ENCODE data around the gene TSPAN18. TPM values are rescaled to one million over a fixed set of nuclear protein-coding genes. Genes with fewer than 3 reads are reported as not detected.

Gene TSPAN18
- total RNA-seq, 2 experiments from 2014 or later: 0.52 to 1.2 TPM

DNA sequence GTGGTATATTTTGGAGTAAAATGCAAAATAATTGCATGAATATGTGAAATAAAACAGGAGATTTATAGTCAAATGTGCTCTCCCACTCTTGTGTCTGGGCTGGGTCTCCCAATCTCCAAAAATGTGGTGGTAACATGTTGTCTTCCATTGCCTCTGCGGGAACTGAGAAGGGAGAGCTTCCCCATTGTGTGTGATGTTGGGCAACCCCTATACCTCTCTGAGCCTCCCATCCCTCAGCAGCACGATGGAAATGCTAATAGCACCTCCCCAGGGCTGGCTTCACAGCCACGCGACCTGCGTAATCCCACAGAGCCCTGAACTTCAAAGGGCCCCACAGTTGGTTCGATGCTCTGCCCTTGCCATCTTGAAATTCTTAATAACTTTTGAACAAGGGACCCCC is 151.9 kb downstream of the TSPAN18 start:
- H3K27ac Mint-ChIP-seq: no peak overlapping the region
- no peaks in the 10 kb centered on the region for H3K36me3 Mint-ChIP-seq
- H3K4me3 Mint-ChIP-seq: no peak overlapping the region
- DNase-seq: no peak
- H3K9me3 Mint-ChIP-seq: no peaks in the 10 kb centered on the region
- H3K4me1 Mint-ChIP-seq: no peaks in the 10 kb centered on the region
- no peaks in the 10 kb centered on the region for H3K27me3 Mint-ChIP-seq

DNA sequence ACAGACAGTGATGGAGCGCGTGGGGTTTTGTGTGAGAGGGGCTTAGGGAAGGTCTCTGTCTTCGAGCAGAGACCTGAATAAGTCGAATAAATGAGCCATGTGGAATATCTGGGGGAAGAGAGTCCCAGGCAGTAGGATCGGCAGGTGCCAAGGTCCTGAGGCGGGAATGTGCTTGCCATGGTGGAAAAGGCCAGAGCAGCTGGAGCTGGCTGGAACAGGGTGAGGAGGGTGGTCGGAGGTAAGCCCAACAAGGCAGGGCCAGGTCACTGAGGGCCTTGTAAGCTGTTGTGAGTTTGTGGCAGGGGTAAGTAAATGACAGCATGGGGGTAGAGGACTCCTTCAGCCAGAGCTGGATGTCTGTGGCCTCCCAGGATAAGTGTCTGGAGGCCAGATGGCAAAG is 152.7 kb downstream of the TSPAN18 start:
- Mint-ChIP-seq H3K4me1 (no peaks in the 10 kb centered on the region), H3K4me3 (no peak overlapping the region), H3K27me3 (no peaks in the 10 kb centered on the region), H3K27ac (no peak overlapping the region), H3K9me3 (no peaks in the 10 kb centered on the region), H3K36me3 (no peaks in the 10 kb centered on the region)
- no peak for DNase-seq

DNA sequence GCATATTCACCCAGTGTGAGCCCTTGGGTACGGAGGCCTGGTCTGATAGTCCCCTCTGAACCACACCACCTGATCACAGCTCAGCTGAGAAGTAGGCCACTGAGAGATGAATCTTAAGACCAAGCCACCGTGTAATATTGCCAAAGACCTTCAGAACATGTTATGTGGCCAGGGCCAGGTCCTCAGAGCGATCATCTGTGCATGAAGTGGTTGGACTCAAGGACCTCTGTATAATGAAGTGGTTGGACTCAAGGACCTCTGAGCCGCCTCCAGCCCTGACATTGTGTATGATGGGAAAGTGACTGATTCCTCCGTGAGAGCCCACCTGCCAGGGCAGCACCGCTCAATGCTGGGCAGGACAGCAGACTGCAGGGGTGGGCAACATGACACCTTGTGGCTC is 153.7 kb downstream of the TSPAN18 start:
- Mint-ChIP-seq H3K27me3 (no peaks in the 10 kb centered on the region), H3K27ac (no peak overlapping the region), H3K4me1 (no peaks in the 10 kb centered on the region), H3K9me3 (no peaks in the 10 kb centered on the region), H3K4me3 (no peak overlapping the region), H3K36me3 (no peaks in the 10 kb centered on the region)
- no peak for DNase-seq

DNA sequence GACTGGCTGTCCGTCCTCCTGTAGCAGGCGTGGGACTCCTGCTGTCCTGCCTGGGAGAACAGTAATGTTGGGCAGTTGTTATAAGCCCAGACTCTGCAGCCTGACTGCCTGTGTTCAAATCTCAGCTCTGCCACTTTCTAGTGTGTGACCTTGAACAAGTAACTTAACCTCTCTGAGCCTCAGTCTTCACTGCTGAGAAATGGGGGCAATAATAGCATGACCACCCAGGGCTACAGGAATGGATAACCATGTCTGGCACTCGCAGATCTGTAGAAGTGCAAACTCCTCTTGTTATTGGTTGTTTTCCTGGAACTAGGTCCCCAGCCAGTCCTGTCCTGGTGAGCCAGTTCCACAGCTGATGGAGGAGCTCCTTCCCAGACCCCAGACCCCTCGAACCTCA is 154.2 kb downstream of the TSPAN18 start:
- Mint-ChIP-seq H3K4me1 (no peaks in the 10 kb centered on the region), H3K27ac (no peak overlapping the region), H3K36me3 (no peaks in the 10 kb centered on the region), H3K4me3 (no peak overlapping the region), H3K9me3 (no peaks in the 10 kb centered on the region), H3K27me3 (no peaks in the 10 kb centered on the region)
- DNase-seq: no peak

DNA sequence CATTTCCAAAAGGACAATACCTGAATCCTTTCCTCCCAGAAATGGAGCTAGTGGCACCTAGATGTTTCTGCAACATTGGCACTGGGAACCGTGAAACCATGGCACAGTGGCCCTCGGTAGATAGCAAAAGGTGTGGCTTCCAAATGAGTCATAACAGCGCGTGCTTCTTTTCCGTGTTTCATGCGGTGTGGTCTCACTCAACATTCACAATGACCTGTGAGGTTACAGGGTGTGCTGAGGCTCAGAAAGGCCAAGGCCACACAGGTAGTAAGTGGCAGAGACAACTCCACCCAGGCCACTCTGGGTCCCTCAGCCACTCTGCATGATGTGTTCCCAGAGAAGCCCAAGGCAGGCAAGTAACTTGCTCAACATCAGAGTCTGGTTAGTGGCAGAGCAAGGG is 156.5 kb downstream of the TSPAN18 start:
- no peak for DNase-seq
- Mint-ChIP-seq H3K4me1 (peaks cover 2% of the 10 kb centered on the region), H3K27me3 (no peaks in the 10 kb centered on the region), H3K27ac (no peak overlapping the region), H3K9me3 (no peaks in the 10 kb centered on the region), H3K36me3 (no peaks in the 10 kb centered on the region), H3K4me3 (no peak overlapping the region)

DNA sequence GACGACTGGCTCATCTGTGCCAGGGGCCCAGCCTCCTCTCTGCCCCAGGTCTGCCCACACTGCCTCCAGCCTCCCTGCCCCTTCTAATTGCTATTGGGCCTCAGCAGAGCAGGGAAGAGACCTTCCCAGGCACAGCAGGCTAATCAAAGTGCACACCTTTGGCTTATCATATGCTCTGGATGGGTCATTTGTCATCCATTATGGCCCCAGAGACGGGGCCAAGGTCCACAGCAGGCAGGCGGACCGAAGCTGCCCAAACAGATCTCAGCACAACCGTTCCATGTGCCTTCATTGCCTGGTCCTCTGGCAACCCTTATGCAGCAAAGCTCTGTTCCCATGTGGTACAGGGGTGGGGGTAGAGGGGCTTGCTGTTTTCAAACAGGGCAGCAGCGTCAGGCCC is 157.3 kb downstream of the TSPAN18 start:
- Mint-ChIP-seq H3K36me3 (no peaks in the 10 kb centered on the region), H3K27ac (no peak overlapping the region)

DNA sequence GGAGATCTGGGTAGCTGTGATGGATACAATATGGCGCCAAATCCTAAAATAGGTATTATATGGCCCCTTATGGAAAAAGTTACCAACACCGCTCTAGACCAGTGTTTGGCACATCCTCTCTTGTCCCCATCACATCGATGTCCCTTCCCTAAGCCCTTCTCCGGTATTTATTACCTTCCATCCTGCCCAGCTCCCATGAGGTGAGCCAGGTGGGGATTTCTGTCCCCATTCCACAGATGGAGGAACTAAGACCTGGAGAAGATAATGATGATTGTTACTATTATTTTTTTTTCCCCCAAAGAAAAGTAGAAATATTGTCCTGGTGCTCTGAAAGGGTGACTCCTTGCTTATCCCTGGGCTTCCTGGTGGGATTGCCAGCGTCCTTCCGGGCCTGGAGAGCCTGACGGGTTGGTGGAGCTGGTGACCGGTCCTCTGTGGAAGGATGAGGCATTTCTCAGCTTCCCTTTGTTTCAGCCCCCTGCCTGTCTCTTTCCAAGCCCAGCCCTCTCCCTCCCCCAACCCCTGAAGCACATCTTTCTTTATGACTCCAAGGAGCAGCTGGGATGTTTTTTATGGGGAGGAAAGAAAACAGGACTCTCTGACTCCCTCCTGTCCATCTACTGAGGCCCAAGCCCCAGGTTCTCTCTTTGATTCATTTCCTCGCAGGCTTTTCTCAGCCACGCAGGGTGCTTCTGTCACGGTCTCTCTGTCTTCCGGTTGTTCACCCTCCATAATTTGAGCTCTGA is 158.5 kb downstream of the TSPAN18 start:
- Mint-ChIP-seq H3K36me3 (no peaks in the 10 kb centered on the region), H3K27ac (no peak overlapping the region), H3K4me1 (peaks cover 2% of the 10 kb centered on the region), H3K9me3 (no peaks in the 10 kb centered on the region), H3K27me3 (peaks cover 3% of the 10 kb centered on the region), H3K4me3 (no peak overlapping the region)
- no peak for DNase-seq

More for the DNA sequence above, 157.3 kb downstream of the TSPAN18 start:
- DNase-seq: no peak
- H3K27me3 Mint-ChIP-seq: peaks cover 3% of the 10 kb centered on the region
- H3K4me1 Mint-ChIP-seq: peaks cover 2% of the 10 kb centered on the region
- H3K4me3 Mint-ChIP-seq: no peak overlapping the region
- no peaks in the 10 kb centered on the region for H3K9me3 Mint-ChIP-seq

DNA sequence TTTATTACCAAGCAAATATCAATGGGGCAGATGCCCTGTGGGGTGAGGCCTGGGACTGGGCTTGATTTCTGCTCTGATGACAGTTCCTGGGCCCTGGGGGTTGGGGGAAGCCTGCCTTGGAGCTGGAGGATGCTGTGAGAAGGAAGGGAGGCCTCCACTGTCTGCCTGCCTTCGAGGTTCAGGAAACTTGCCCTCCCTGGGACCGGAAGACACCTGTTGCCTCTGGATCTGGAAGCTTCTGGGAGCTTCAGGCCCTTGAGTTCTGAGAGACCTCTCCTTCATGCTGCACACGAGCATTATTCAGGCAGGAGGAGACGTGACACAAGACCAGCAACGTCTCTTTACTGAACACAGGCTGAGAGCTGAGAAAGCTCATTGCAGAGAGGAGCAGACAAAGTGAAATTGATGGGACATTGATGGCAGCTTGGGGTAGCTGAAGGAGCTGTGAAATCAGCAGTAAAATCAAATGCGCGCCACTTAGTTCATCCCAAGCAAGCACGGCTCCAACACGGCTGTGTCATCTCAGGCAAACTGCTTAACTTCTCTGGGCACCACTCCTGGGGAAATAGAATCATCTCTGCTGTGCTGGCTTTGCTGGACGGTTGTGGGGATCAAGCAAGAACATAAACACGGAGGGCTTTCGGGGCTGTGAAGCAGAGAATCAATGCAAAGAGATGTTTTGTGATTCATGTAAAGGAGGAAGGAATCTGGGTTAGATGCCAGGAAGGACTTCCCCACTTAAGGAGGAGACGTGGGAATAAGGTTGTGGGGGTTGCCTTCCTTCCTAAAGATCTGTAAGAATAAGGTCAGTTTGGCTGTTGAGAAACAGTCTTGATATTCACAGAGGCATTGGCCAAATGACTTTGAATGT is 159.4 kb downstream of the TSPAN18 start:
- no peaks in the 10 kb centered on the region for H3K36me3 Mint-ChIP-seq
- no peak overlapping the region for H3K4me3 Mint-ChIP-seq
- peaks cover 2% of the 10 kb centered on the region for H3K4me1 Mint-ChIP-seq
- peaks cover 3% of the 10 kb centered on the region for H3K27me3 Mint-ChIP-seq
- H3K9me3 Mint-ChIP-seq: no peaks in the 10 kb centered on the region
- no peak for DNase-seq
- no peak overlapping the region for H3K27ac Mint-ChIP-seq

DNA sequence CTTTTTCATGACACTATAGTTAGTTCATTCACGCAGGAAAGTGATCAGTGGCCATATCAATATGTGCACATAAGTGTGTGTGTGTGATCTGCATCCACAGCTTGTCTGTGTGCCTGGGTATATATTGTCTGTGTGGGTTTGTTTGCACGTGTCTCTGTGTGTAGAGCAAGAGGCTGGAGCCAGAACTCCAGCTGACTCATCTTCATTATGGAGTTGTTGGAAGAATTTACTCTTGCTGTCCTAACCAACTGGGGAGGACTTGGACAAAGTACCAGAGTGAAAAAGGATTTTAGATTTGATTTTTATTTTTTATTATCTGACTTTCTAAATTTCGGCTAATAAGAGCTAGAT is 160.0 kb downstream of the TSPAN18 start:
- Mint-ChIP-seq H3K27me3 (peaks cover 3% of the 10 kb centered on the region), H3K36me3 (no peaks in the 10 kb centered on the region), H3K9me3 (no peaks in the 10 kb centered on the region), H3K27ac (no peak overlapping the region), H3K4me3 (no peak overlapping the region), H3K4me1 (peaks cover 2% of the 10 kb centered on the region)
- DNase-seq: no peak

DNA sequence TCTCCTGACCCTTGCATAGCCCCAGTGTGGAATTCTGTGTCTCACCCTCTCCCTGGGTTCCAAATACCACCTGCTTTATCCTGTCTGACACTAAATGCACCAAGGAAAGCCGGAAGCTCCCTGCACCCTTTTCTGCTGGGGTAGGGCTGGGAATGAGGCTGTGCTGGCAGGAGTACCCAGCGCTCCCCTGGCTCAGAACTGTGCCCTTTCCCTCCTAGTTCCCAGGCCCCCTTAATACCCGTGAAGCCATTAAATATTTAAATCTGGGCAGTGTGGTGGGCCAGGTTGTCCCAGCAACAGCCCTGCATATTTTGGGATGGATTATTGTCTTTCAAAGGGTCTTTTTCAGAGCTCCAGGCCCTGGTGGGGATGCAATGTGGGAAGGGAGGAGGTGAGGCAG is 160.9 kb downstream of the TSPAN18 start:
- Mint-ChIP-seq H3K36me3 (no peaks in the 10 kb centered on the region), H3K4me3 (no peak overlapping the region), H3K9me3 (no peaks in the 10 kb centered on the region), H3K4me1 (peaks cover 2% of the 10 kb centered on the region), H3K27ac (no peak overlapping the region), H3K27me3 (peaks cover 3% of the 10 kb centered on the region)
- DNase-seq: no peak

DNA sequence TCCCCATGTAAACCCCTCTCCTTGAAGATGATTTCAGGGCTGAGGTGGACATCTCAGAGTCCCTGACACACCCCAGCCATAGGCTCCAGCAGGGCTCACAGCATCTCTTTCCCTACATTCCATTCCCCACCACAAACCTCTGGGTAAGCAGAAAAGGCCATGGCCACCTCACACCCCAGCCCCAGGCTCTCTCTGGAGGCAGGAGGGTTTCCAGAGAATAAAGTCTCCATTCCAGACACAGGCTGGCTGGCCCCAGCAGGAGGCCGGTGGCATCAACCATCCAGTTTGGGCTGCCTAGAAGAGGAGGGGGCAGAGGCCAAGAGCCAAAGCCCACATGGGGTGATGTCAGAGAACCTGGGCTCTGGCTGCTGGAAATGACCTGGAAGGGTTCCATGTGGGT is 162.5 kb downstream of the TSPAN18 start:
- Mint-ChIP-seq H3K27me3 (peaks cover 3% of the 10 kb centered on the region), H3K36me3 (no peaks in the 10 kb centered on the region), H3K9me3 (no peaks in the 10 kb centered on the region), H3K4me1 (peaks cover 2% of the 10 kb centered on the region), H3K4me3 (no peak overlapping the region), H3K27ac (no peak overlapping the region)
- DNase-seq: no peak

DNA sequence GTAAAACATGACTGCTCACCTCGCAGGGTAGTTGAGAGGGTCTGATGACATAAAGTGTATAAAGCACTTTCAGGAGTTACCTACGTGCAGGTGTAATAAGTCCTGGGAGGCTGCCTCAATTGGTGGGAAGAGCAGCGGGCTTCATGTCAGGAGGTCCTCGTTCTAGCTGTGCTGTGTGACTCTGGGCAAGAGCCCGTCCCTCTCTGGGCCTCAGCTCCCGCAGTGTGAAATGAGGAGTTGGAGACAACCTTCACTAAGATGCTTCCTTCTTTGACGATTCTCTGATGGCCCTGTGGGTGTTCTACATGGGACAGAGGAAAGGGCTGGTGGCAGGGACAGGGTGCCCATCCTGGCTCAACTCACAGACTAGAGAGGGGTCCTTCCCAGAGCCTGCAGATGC is 166.1 kb downstream of the TSPAN18 start:
- no peak overlapping the region for H3K4me3 Mint-ChIP-seq
- no peak for DNase-seq
- H3K27me3 Mint-ChIP-seq: peaks cover 3% of the 10 kb centered on the region
- H3K9me3 Mint-ChIP-seq: no peaks in the 10 kb centered on the region
- no peaks in the 10 kb centered on the region for H3K4me1 Mint-ChIP-seq
- peaks cover 1% of the 10 kb centered on the region for H3K36me3 Mint-ChIP-seq
- no peak overlapping the region for H3K27ac Mint-ChIP-seq

DNA sequence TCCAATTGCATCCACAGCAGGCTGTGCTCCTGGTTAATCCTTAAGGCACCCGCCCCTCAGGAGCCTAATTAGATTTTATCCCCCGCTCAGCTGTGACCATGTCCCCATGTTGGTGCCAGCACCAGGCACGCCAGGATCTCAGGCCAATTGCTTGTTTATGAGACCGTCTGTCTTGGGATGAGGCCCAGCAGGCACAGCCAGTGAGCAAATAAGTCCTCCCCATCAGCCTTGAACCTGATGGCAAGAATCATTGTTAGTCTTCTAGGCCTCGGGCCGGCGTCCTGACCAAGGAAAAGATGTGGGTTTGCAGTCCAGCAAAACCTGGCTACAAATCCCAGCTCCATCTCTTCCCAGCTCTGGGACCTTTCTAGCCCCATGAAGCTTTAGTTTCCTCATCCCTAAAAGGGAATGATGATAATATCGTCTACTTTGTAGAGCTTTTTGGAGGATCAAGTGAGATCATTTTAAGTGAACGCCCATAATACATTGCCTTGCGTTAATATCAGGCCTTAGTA is 166.6 kb downstream of the TSPAN18 start:
- Mint-ChIP-seq H3K27ac (no peak overlapping the region), H3K4me3 (no peak overlapping the region), H3K27me3 (peaks cover 3% of the 10 kb centered on the region), H3K9me3 (no peaks in the 10 kb centered on the region), H3K36me3 (peaks cover 2% of the 10 kb centered on the region), H3K4me1 (no peaks in the 10 kb centered on the region)
- no peak for DNase-seq

DNA sequence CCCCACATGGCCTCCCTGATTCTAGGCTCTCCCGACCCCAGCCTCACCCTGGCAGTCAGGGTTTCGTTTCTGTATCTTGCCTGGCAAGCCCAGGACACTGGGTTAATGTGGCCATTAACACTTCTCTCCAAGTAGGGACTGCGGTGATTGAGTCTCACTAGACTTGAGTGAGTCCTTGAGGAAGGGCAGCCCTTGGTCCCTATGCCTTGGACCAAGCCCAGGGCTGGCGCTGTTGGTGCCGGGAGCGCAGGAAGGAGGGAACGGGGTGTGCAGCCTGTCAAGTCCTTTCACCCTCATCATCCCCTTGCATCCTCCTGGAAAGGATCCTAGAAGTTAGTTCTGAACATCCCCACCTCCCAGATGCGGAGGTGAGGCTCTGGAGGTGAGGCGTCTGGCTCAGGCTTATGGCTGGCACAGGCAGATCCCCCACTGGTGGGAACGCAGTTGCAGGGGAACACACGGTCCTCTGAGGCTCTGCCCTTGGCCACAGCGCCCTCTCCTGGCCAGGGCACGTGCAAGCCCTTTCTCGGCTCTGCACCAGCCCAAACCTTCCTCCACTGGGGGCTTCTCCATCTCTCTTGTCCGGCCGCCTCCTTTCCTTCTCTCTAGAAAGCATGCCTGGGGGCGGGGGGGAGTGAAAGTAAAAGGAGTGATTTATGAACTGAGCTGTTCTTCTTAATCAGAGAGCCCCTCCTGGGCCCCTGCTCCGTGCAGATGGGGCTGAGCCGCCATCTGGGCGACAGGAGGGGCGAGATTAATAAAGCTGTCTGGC is 167.3 kb downstream of the TSPAN18 start:
- Mint-ChIP-seq H3K27me3 (peaks cover under 1% of the 10 kb centered on the region), H3K4me3 (no peak overlapping the region), H3K9me3 (no peaks in the 10 kb centered on the region), H3K36me3 (peaks cover 2% of the 10 kb centered on the region), H3K4me1 (no peaks in the 10 kb centered on the region), H3K27ac (no peak overlapping the region)
- DNase-seq: peak; percentile 62

DNA sequence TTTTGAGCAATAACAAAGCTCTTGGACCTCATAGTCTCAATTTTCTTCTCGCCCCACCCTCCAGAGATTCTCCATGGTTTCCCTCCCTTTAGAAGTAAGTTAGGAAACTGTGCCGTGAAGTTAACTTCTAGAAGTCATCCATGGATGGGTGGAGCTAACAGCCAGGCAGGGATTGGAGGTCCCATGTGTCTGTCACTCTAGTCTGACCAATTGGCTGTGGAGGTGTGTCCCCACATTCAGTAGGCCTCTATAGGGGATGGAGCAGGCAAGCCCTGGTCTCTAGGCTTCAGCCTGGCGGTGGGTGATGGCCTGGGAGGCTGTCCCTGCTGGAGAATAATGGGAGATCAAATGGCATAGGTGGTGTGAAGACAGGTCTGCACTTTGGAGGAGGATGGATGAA is 173.2 kb downstream of the TSPAN18 start:
- Mint-ChIP-seq H3K4me3 (no peak overlapping the region), H3K27me3 (no peaks in the 10 kb centered on the region)
- DNase-seq: peak; percentile 26

More for the DNA sequence above, 173.2 kb downstream of the TSPAN18 start:
- no peaks in the 10 kb centered on the region for H3K4me1 Mint-ChIP-seq
- H3K36me3 Mint-ChIP-seq: peaks cover 2% of the 10 kb centered on the region
- no peak overlapping the region for H3K27ac Mint-ChIP-seq
- no peaks in the 10 kb centered on the region for H3K9me3 Mint-ChIP-seq

All from activated naive CD8-positive, alpha-beta T cell treated with anti-CD3 and anti-CD28 coated beads for 36 hours (primary cell).